GM12892 (cell line): ENCODE results near the gene FLCN.

Experiments
- POLR2A ChIP-seq: IDR thresholded peaks from 2 replicates; pipeline ENCODE4 v1.6.1; 2011; ENCODE audit warnings: low read depth, low read length, control low read depth
- POLR2AphosphoS5 ChIP-seq: IDR thresholded peaks from 2 replicates; pipeline ENCODE4 v1.6.1; 2011; ENCODE audit warnings: low read depth, low read length, control low read depth
- TAF1 ChIP-seq: IDR thresholded peaks from 2 replicates; pipeline ENCODE4 v1.6.1; 2011; ENCODE audit warnings: low read depth, mild to moderate bottlenecking, control low read depth, low read length, borderline replicate concordance

- TF ChIP-seq TAF1, result no peak
- TF ChIP-seq POLR2A, result no peak
- no peak for TF ChIP-seq POLR2AphosphoS5
These were observed 50.9 kb downstream of the FLCN start for GRCh38 chr17:17186051-17186450.
